Posterior vena cava (tissue), 2 donors: ENCODE data around the gene JADE1. TPM values are rescaled to one million over a fixed set of nuclear protein-coding genes. Genes with fewer than 3 reads are reported as not detected.

ENCODE experiments used
- DNase-seq: peaks from one replicate; pipeline ENCODE4 v3.0.0-alpha.2; 2020; ENCODE audit warnings: low spot score
- intact Hi-C, 2 donors: fragments of 100-400 bp; cut with DNase I; formaldehyde crosslinking; loops; one replicate each; pipeline versions ENCODE4 v1.14.1 to v1.14.2; 2022 to 2023
- long read RNA-seq, 2 donors: library from polyadenylated mRNA; unstranded; transcript quantifications; one replicate each; pipeline ENCODE4 v2.0.0, GENCODE V29; 2020 to 2021
- total RNA-seq, 2 donors: library from RNA; stranded (reverse); fragmentation: NEBNext Ultra II Directional; extraction: Animal tissue kit (Norgen Biotek cat#: 25700); gene quantifications; one replicate each; pipeline ENCODE4 v1.2.1, GENCODE V29; 2021
- donor health status: DM: yes; HTN: yes; CAD: no.
- donor health status: DM: yes; HTN: yes; CAD: no.

JADE1 gene
- 10 to 100 TPM; 36.6 to 46.1 TPM for total RNA-seq
- long read RNA-seq, donor 1, full-length matches to known transcripts: 8 of 20 reads
- long read RNA-seq, donor 1, partial matches to known transcripts: 7 of 20 reads
- long read RNA-seq, donor 1, other reads (novel, unspliced or antisense): 5 of 20 reads
- long read RNA-seq, donor 2, full-length matches to known transcripts: 19 of 34 reads
- long read RNA-seq, donor 2, partial matches to known transcripts: 13 of 34 reads
- long read RNA-seq, donor 2, other reads (novel, unspliced or antisense): 2 of 34 reads

GRCh38 chr4:128809477-128810330 lies at the start of gene JADE1:
JADE1 (plus strand) TSS chr4:128809700; CDS start chr4:128831759, 22,059 bp downstream.
- DNase-seq: peak; percentile 96
- intact Hi-C loops: loop anchor here (5.0 to 10.0 kb wide), 6 partner anchors 145 to 355 kb away; no protein-coding TSS in a partner anchor

GRCh38 chr4:128766781-128767180 lies 42.7 kb upstream of the JADE1 start:
- DNase-seq: no peak
- intact Hi-C loops: no loop called here

GRCh38 chr4:128768373-128768996 lies 41.0 kb upstream of the JADE1 start:
- intact Hi-C loops: no loop called here
- no peak for DNase-seq

- intact Hi-C loops: no loop called here
Observed at GRCh38 chr4:128769011-128769410, 40.5 kb upstream of the JADE1 start.

GRCh38 chr4:128770807-128771206 lies 38.7 kb upstream of the JADE1 start:
- DNase-seq: no peak
- intact Hi-C loops: no loop called here

More at GRCh38 chr4:128769011-128769410, 40.5 kb upstream of the JADE1 start:
- DNase-seq: no peak

- intact Hi-C loops: no loop called here
- DNase-seq: no peak
Observed at GRCh38 chr4:128775477-128775876, 34.0 kb upstream of the JADE1 start.

- no peak for DNase-seq
- intact Hi-C loops: no loop called here
Observed at GRCh38 chr4:128775916-128776315, 33.6 kb upstream of the JADE1 start.

GRCh38 chr4:128776794-128777216 lies 32.7 kb upstream of the JADE1 start:
- intact Hi-C loops: no loop called here
- DNase-seq: no peak

GRCh38 chr4:128780688-128781087 lies 28.8 kb upstream of the JADE1 start:
- intact Hi-C loops: no loop called here
- DNase-seq: no peak

- no peak for DNase-seq
- intact Hi-C loops: no loop called here
Observed at GRCh38 chr4:128782076-128782715, 27.3 kb upstream of the JADE1 start.

- no peak for DNase-seq
Observed at GRCh38 chr4:128782875-128783614, 26.5 kb upstream of the JADE1 start.

GRCh38 chr4:128787509-128788311 lies 21.8 kb upstream of the JADE1 start:
- DNase-seq: no peak
- intact Hi-C loops: no loop called here

More at GRCh38 chr4:128782875-128783614, 26.5 kb upstream of the JADE1 start:
- intact Hi-C loops: no loop called here

- intact Hi-C loops: no loop called here
- no peak for DNase-seq
Observed at GRCh38 chr4:128793859-128794672, 15.4 kb upstream of the JADE1 start.

- intact Hi-C loops: no loop called here
Observed at GRCh38 chr4:128796934-128797333, 12.6 kb upstream of the JADE1 start.

GRCh38 chr4:128800284-128800683 lies 9.2 kb upstream of the JADE1 start:
- intact Hi-C loops: loop anchor here (10.0 kb wide), 2 partner anchors 135 to 145 kb away; no protein-coding TSS in a partner anchor
- no peak for DNase-seq

More at GRCh38 chr4:128796934-128797333, 12.6 kb upstream of the JADE1 start:
- DNase-seq: no peak

- intact Hi-C loops: loop anchor here (10.0 kb wide), 2 partner anchors 136 to 146 kb away; no protein-coding TSS in a partner anchor
Observed at GRCh38 chr4:128800701-128801284, 8.7 kb upstream of the JADE1 start.

More at GRCh38 chr4:128800701-128801284, 8.7 kb upstream of the JADE1 start:
- DNase-seq: no peak
